Glutamatergic neuron (in vitro differentiated cells): ENCODE measurements around the gene NUP205. TPM values are rescaled to one million over a fixed set of nuclear protein-coding genes. Genes with fewer than 3 reads are reported as not detected.
A peak's percentile ranks its signal among the peaks of the same experiment; 100 is the strongest.

Experiments used
- DNase-seq: peaks from one replicate; pipeline ENCODE4 v3.0.0; 2022
- H3K27ac Mint-ChIP-seq: one replicate; pipeline ENCODE4 v1.8.0; 2020; ENCODE audit warnings: mild to moderate bottlenecking, mixed read lengths, inconsistent platforms; ENCODE audit not compliant: unreplicated experiment
- H3K27me3 Mint-ChIP-seq: one replicate; pipeline ENCODE4 v1.8.0; 2020; ENCODE audit warnings: mild to moderate bottlenecking, moderate library complexity, mixed read lengths, inconsistent platforms; ENCODE audit not compliant: unreplicated experiment
- H3K36me3 Mint-ChIP-seq: one replicate; pipeline ENCODE4 v1.8.0; 2020; ENCODE audit warnings: mild to moderate bottlenecking, mixed read lengths, inconsistent platforms; ENCODE audit not compliant: unreplicated experiment
- H3K4me1 Mint-ChIP-seq: one replicate; pipeline ENCODE4 v1.8.0; 2020; ENCODE audit warnings: mild to moderate bottlenecking, low read depth, mixed read lengths, inconsistent platforms; ENCODE audit not compliant: unreplicated experiment
- H3K4me3 Mint-ChIP-seq: one replicate; pipeline ENCODE4 v1.8.0; 2020; ENCODE audit warnings: mild to moderate bottlenecking, mixed read lengths, inconsistent platforms; ENCODE audit not compliant: unreplicated experiment
- H3K9me3 Mint-ChIP-seq: one replicate; pipeline ENCODE4 v1.8.0; 2020; ENCODE audit warnings: mild to moderate bottlenecking, moderate library complexity, mixed read lengths, inconsistent platforms; ENCODE audit not compliant: unreplicated experiment
- total RNA-seq: library from RNA; stranded (reverse); fragmentation: NEBNext Ultra II Directional; extraction: Animal tissue kit (Norgen Biotek cat#: 25700); gene quantifications from one replicate; pipeline ENCODE4 v1.2.1, GENCODE V29; 2021; ENCODE audit not compliant: unreplicated experiment
- TF ChIP-seq, protein P1 (sequence below): fragments of 200-600 bp; sonication (generic); IDR thresholded peaks from one replicate; pipeline ENCODE4 v1.5.0; 2021; ENCODE audit not compliant: partially characterized antibody, unreplicated experiment

NUP205 gene
- total RNA-seq, 1 donor from 2014 or later = 56.5 TPM

DNA sequence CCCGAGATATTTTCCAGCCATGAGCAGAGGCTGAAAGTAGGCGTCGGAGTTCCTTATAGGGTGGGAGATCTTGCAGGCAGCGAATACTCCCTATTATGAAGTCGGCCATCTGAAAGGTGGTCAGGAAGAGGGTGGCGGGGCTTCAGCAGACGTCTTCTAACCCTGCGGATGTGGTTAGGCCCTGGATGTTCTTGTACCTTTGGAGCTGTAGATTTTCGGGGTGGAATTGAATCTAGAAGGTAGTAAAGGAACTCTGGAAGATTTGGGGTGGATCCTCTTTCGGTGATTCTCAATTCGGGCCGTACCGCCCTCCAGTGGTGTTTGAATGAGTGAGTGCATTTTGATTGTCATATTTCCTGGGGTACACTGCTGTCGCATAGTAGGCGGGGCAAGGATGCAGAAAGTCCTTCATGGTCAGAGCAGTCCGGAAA is 635 bp downstream of the NUP205 start:
- no peak overlapping the region for H3K4me3 Mint-ChIP-seq
- TF ChIP-seq, protein P1, sequence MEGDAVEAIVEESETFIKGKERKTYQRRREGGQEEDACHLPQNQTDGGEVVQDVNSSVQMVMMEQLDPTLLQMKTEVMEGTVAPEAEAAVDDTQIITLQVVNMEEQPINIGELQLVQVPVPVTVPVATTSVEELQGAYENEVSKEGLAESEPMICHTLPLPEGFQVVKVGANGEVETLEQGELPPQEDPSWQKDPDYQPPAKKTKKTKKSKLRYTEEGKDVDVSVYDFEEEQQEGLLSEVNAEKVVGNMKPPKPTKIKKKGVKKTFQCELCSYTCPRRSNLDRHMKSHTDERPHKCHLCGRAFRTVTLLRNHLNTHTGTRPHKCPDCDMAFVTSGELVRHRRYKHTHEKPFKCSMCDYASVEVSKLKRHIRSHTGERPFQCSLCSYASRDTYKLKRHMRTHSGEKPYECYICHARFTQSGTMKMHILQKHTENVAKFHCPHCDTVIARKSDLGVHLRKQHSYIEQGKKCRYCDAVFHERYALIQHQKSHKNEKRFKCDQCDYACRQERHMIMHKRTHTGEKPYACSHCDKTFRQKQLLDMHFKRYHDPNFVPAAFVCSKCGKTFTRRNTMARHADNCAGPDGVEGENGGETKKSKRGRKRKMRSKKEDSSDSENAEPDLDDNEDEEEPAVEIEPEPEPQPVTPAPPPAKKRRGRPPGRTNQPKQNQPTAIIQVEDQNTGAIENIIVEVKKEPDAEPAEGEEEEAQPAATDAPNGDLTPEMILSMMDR = peak; percentile 36
- peak; percentile 66 for DNase-seq

DNA sequence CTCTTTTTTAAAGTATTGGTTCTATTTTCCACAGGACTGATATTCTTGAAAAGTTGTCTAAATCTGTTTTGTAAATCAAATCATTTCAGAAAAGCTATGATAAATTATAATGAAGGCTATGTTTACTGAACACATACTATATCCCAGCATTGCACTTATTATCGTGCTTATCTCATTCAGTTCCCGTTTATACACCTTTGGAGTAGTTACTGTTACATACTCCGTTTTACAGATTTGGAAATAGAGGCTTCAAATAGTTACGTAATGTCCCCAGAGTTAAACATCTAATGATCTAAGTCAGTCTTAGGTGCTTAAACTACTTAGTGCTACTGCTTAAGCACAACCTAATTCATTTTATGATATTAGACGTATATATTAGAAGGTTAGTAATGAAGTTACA is 1.2 kb downstream of the NUP205 start:
- Mint-ChIP-seq H3K36me3 (no peaks in the 10 kb centered on the region), H3K4me3 (no peak overlapping the region), H3K4me1 (no peaks in the 10 kb centered on the region), H3K27me3 (peaks cover 3% of the 10 kb centered on the region), H3K27ac (no peak overlapping the region), H3K9me3 (no peaks in the 10 kb centered on the region)
- TF ChIP-seq, protein P1 = no peak
- no peak for DNase-seq

More for the DNA sequence above, 635 bp downstream of the NUP205 start:
- Mint-ChIP-seq H3K27me3 (peaks cover 3% of the 10 kb centered on the region), H3K27ac (no peak overlapping the region), H3K9me3 (no peaks in the 10 kb centered on the region), H3K4me1 (no peaks in the 10 kb centered on the region), H3K36me3 (no peaks in the 10 kb centered on the region)

DNA sequence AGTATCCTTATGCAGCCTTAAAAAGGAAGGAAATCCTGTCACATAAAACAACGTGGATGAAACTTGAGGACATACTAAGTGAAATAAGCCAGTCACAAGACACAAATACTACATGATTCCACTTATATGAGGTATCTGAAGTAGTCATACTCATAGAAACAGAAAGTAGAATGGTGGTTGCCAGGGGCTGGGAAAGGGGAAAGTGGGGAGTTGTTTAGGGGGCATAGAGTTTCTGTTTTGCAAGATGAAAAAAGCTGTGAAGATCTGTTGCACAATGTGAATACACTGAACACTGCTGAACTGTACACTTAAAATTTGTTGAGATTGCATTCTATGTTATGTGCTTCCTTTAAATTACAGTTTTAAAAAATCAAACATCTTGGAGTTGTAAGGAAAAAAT is 2.9 kb downstream of the NUP205 start:
- Mint-ChIP-seq H3K27ac (no peak overlapping the region), H3K9me3 (no peaks in the 10 kb centered on the region)
- TF ChIP-seq, protein P1 = no peak

DNA sequence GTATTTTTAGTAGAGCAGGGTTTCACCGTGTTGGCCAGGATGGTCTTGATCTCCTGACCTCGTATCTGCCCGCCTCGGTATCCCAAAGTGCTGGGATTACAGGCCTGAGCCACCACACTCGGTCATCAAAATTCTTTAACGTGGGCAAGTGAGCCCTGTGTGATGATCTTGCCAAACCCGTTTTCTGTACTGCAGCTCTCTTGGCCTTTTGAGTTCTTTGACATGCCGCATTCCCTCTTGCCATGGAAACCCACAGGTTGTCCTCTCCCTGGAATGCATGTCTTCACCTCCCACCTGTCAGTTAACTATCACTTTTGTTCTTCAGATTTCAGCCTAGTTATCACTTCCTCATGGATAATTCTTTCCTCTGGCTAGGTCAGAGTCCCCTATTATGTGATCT is 5.0 kb downstream of the NUP205 start:
- Mint-ChIP-seq H3K9me3 (no peaks in the 10 kb centered on the region), H3K4me1 (no peaks in the 10 kb centered on the region), H3K27ac (no peak overlapping the region), H3K27me3 (peaks cover 3% of the 10 kb centered on the region), H3K36me3 (no peaks in the 10 kb centered on the region), H3K4me3 (no peak overlapping the region)
- TF ChIP-seq, protein P1 = no peak
- DNase-seq = no peak

More for the DNA sequence above, 2.9 kb downstream of the NUP205 start:
- H3K4me1 Mint-ChIP-seq = no peaks in the 10 kb centered on the region
- H3K27me3 Mint-ChIP-seq = peaks cover 3% of the 10 kb centered on the region
- DNase-seq = no peak
- H3K4me3 Mint-ChIP-seq = no peak overlapping the region
- no peaks in the 10 kb centered on the region for H3K36me3 Mint-ChIP-seq

- TF ChIP-seq, protein P1 = no peak
- Mint-ChIP-seq H3K9me3 (no peaks in the 10 kb centered on the region), H3K27me3 (peaks cover 2% of the 10 kb centered on the region), H3K27ac (no peak overlapping the region), H3K4me1 (no peaks in the 10 kb centered on the region), H3K36me3 (no peaks in the 10 kb centered on the region), H3K4me3 (no peak overlapping the region)
- DNase-seq = no peak
These were observed 14.1 kb downstream of the NUP205 start for GRCh38 chr7:135571834-135572233.
